IgD-negative memory B cell (primary cell): ENCODE data around the gene CKMT2. TPM values are rescaled to one million over a fixed set of nuclear protein-coding genes. Genes with fewer than 3 reads are reported as not detected.

Source experiments
- polyA plus RNA-seq: library from polyadenylated mRNA; unstranded; fragments of 300-500 nt; fragmentation: Illumina TruSeq; gene quantifications from one replicate; pipeline ENCODE4 v1.2.3, GENCODE V29; 2021

CKMT2 gene
- polyA plus RNA-seq, 1 donor from 2014 or later: not detected

Other genes starting within 250 kb of the CKMT2 start
- gene ZCCHC9, start 68.3 kb downstream of the CKMT2 start, polyA plus RNA-seq: 11.9 TPM
- not detected for gene ACOT12, start 160.8 kb downstream of the CKMT2 start, polyA plus RNA-seq